HG02623 (cell line): Measurements from ENCODE around the gene CSK.

ENCODE experiments used
- ATAC-seq: cut with Tn5 transposase; IDR thresholded peaks from one replicate; pipeline ENCODE4 v1.9.1; 2021; ENCODE audit warnings: moderate library complexity; ENCODE audit not compliant: unreplicated experiment

The CSK gene

DNA sequence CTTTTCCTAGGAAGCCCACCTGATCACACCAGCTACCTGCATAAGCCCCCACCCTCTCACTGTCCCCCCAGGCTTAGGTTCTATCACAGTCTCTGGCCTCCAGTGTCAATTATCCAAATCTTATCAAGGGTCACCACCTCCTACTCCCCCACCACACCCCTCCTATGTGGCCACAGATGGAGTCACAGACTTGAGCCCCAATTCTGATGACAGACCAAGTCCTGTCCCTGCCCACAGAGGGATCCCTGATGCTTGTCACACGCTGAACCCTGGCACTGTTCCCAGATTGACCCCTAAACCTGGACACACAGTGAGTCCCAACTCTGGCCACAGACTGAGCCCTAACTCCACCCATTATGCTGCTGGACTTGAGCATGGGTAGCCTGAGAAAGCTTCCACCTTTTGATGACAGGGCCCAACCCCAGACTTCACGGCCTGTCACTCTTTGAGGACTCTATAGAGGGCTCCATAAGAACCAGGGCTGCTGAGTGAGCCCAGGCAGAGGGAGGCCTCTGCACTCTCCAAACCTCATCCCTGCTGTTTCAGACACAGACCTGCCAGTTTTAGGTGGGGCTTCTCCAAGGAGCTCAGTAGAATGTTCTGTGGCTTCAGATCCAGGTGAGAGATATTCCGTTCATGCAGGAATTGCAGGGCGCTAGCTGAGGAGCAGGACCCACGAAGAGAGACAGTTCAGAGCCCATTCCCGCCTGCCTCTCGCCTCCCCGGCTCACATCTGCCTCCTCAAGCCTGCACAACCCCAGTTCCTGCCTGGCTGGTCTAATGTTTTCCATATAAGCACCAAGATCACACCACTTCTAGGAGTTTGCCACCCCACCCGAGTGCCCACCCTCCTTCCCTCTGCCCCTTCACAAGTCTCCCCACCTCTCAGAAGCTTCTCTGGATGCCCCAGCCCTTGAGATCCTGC is 59.2 kb downstream of the CSK start:
- no peak for ATAC-seq

GRCh38 chr15:74841891-74842373 is 60.1 kb downstream of the CSK start:
- ATAC-seq, result no peak

GRCh38 chr15:74842581-74843444 is 60.9 kb downstream of the CSK start, which contains the start of gene ULK3:
TSS of gene ULK3 (minus strand) at chr15:74843156. CDS start at chr15:74843105, 51 bp downstream.
- peak; percentile 63 for ATAC-seq

DNA sequence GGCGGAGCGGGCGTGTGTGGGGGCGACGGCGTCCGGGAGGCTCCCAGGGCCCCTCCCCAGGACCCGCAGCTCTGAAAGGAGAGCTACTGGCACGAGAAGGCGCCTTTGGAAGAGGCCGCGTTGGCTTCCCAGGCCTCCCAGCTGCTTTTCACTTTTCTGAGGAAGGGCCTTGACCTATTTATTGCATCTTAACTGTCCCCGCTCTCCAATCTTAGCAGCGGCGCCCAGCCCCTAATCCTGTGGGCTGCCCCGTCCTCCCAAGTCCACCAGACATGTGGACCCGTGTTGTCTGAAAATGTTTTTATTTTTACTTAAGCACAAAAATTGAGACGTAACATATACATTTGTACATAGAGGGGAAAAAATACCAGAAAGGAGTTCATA is 61.6 kb downstream of the CSK start:
- no peak for ATAC-seq

GRCh38 chr15:74843891-74844299 is 62.0 kb downstream of the CSK start:
- ATAC-seq, result no peak

- no peak for ATAC-seq
Measured at GRCh38 chr15:74844319-74845207, 62.7 kb downstream of the CSK start.

DNA sequence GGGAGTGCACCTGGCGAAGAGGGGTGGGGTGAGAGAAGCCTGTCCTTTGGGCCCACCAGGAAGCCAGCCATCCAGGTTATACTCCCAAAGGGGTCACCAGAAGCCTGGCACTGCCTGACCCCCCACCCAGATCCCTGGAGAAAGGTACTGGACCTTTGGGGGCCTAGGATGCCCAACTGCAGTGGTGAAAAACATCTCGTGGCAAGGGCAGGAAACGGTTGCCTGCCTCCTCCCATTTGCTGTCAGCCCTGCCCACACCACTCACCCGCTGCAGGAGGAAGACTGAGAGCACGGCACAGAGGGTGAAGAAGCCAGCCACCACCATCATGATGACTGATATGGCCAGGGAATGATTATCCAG is 63.3 kb downstream of the CSK start:
- no peak for ATAC-seq

- no peak for ATAC-seq
Measured at GRCh38 chr15:74845581-74845980, 63.7 kb downstream of the CSK start.

DNA sequence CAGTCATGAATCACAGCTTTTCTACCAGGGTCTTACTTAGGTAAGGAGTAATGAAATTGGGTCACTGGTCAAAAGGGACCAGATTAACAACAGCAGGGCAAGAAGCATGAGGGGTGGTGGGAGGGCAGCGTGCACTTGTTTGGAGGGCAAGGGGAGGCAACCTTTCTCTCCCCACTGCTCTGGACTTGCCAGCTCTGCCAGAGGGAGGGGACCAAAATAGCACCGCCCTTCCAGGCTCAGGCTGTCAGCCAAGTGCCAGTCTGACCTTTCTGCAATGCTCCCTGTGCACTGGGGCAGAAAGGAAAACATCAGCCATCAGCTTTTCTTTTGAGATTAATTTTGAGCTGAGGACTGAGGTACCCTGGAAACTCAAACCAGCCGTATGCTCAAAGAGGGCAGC is 65.6 kb downstream of the CSK start:
- no peak for ATAC-seq

- no peak for ATAC-seq
Measured at GRCh38 chr15:74850393-74850792, 68.5 kb downstream of the CSK start.

- no peak for ATAC-seq
Measured at GRCh38 chr15:74851960-74852359, 70.1 kb downstream of the CSK start.
